Testis (tissue), 3 donors: ENCODE results near the gene OPCML. TPM values are rescaled to one million over a fixed set of nuclear protein-coding genes. Genes with fewer than 3 reads are reported as not detected.

ENCODE experiments used
- DNase-seq: peaks from one replicate; pipeline ENCODE4 v3.0.0-alpha.2; 2019
- H3K27ac ChIP-seq, 2 donors: fragments of 200-600 bp; sonication (generic); one replicate each; pipeline ENCODE4 v1.5.1; 2019
- H3K27me3 ChIP-seq: fragments of 200-600 bp; sonication (generic); one replicate; pipeline ENCODE4 v1.5.1; 2019
- H3K36me3 ChIP-seq: fragments of 200-600 bp; sonication (generic); one replicate; pipeline ENCODE4 v1.5.1; 2017; ENCODE audit warnings: low read depth; ENCODE audit errors: missing control alignments
- H3K4me1 ChIP-seq: fragments of 200-600 bp; sonication (generic); one replicate; pipeline ENCODE4 v1.5.1; 2019
- H3K4me3 ChIP-seq, 2 donors: fragments of 200-600 bp; sonication (generic); one replicate each; pipeline ENCODE4 v1.5.1; 2017 to 2019
- H3K9me3 ChIP-seq: fragments of 200-600 bp; sonication (generic); one replicate; pipeline ENCODE4 v1.5.1; 2017
- POLR2A ChIP-seq: fragments of 450-650 bp; IDR thresholded peaks from one replicate; pipeline ENCODE4 v1.6.1; 2017; ENCODE audit warnings: antibody characterized with exemption, mild to moderate bottlenecking, moderate library complexity
- WGBS, 2 donors: methylation state at CpG; one replicate each; pipeline ENCODE4 v1.1.5; 2018; 5-methylcytosine and 5-hydroxymethylcytosine counted together
- intact Hi-C: fragments of 100-400 bp; cut with DNase I; formaldehyde crosslinking; loops from one replicate; pipeline ENCODE4 v1.15.1; 2023; ENCODE audit warnings: low total_unique reads
- polyA plus RNA-seq: library from polyadenylated mRNA; stranded (reverse); fragments of 350-450 nt; fragmentation: Illumina TruSeq; extraction: RNeasy Lipid Tissue Mini Kit (QIAGEN cat#74804); gene quantifications from one replicate; pipeline ENCODE4 v1.2.3, GENCODE V29; 2014; ENCODE audit warnings: low read depth, low replicate concordance; ENCODE audit not compliant: insufficient read depth
- total RNA-seq, 2 donors: library from RNA; depleted of rRNA; stranded (reverse); fragments of >200 nt; gene quantifications; one replicate each; pipeline ENCODE4 v1.2.3, GENCODE V29; 2016
- TF ChIP-seq, protein P1 (sequence below), 3 experiments: fragments of 450-650 bp in 2 of 3; fragments of 200-600 bp in 1 of 3; sonication (generic) in 1 of 3; IDR thresholded peaks; one replicate each; pipeline ENCODE4 v1.5.1; 2016 to 2019; ENCODE audit warnings: antibody characterized with exemption in 3 of 3, mild to moderate bottlenecking in 2 of 3, moderate library complexity in 1 of 3

OPCML gene
- total and polyA plus RNA-seq, 3 donors from 2014 or later: 0.16 to 2.7 (median 0.62) TPM

DNA sequence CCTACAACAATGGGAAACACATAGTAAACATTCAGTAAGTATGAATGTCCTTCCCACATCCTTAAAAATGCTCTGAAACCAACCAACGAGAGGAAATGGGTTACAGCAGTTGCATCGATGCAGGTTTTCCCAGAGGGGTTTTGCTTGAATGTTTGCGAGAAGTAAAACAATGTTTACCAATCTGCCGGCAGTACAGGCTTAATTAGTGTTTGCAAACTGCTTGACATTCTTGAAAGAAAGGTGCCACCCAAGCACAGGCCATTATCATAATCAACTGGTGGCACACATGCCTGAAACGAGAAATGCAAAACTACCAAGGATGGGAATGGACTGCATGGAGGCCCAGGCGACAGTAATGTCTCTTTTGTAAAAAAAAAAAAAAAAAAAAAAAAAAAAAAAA lies 27.1 kb upstream of the OPCML start:
- intact Hi-C loops: no loop called here
- H3K27ac ChIP-seq: no peak overlapping the region
- H3K4me3 ChIP-seq: no peak overlapping the region
- H3K4me1 ChIP-seq: no peaks in the 10 kb centered on the region
- no peaks in the 10 kb centered on the region for H3K36me3 ChIP-seq
- 83 to 85% methylated on average over 6 of the region's 6 CpGs for WGBS, 2 donors
- no peaks in the 10 kb centered on the region for H3K27me3 ChIP-seq
- H3K9me3 ChIP-seq: no peaks in the 10 kb centered on the region
- TF ChIP-seq, protein P1, sequence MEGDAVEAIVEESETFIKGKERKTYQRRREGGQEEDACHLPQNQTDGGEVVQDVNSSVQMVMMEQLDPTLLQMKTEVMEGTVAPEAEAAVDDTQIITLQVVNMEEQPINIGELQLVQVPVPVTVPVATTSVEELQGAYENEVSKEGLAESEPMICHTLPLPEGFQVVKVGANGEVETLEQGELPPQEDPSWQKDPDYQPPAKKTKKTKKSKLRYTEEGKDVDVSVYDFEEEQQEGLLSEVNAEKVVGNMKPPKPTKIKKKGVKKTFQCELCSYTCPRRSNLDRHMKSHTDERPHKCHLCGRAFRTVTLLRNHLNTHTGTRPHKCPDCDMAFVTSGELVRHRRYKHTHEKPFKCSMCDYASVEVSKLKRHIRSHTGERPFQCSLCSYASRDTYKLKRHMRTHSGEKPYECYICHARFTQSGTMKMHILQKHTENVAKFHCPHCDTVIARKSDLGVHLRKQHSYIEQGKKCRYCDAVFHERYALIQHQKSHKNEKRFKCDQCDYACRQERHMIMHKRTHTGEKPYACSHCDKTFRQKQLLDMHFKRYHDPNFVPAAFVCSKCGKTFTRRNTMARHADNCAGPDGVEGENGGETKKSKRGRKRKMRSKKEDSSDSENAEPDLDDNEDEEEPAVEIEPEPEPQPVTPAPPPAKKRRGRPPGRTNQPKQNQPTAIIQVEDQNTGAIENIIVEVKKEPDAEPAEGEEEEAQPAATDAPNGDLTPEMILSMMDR (IDR thresholded peaks at IDR 0.05): no peak
- no peak for TF ChIP-seq POLR2A
- DNase-seq: no peak

DNA sequence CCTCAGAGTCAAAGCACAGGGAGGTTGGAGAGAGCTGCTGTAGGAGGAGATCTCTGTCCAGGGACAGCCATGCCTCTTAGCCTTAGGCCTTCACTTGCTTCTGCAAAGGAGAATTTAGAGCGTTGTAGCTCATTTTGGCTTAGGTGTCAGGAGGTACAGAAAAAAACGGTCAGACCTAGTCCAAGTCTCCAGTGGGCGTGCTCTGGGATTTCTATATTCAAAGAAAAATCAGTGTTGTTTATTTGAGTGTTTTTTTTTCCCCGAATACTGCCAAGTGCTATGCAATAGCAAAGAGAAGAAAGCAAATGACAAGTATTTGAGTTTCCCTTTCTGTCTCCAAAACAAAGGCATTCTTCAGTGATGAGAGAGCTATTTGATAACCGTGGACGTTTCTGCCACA lies 22.7 kb upstream of the OPCML start:
- Histone ChIP-seq H3K36me3 (no peaks in the 10 kb centered on the region), H3K27ac (no peak overlapping the region), H3K9me3 (no peaks in the 10 kb centered on the region), H3K4me3 (no peak overlapping the region), H3K4me1 (no peaks in the 10 kb centered on the region), H3K27me3 (no peaks in the 10 kb centered on the region)
- DNase-seq: no peak
- intact Hi-C loops: no loop called here
- 54 to 81% methylated on average over 6 of the region's 6 CpGs for WGBS, 2 donors
- TF ChIP-seq POLR2A: no peak
- TF ChIP-seq, protein P1 (IDR thresholded peaks at IDR 0.05): no peak

DNA sequence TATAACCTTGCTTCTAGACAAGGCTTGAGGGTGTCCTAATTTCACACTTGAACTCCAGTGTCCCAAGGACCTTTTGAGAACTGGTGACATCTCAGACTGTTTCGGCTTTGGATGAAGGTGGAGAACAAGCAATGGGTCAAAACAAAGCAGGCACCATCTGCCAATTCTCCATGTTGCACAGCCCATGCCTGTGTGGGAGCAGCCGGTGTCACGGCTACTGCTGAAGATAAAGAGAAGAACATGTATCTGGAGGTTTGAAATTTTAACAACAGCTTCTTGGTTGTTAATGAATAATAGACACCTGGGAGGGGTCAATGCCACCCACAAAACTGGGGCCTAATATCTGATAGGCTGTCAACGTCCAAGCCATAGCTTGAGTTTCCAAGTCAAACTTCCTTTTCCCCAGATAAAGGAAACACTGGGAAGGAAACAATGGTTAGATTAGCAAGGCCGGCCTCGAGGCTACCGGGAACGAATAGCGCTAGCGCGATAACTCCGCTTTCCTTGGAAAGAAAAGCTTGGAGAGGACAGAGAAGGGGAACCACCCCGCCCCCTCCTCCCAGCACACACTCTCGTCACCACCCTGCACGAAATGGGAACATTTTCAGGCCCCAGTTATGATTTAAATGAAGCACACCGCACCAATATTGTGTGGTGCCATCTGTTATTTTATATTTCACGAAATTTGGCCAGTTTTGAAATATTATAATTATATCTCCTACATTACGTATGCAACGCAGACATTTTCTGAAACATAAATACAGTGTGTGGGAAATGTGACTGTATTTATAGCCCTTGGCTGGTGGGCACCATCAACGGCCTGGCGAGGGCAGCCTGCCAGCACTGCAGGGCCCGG lies 21.8 kb upstream of the OPCML start:
- intact Hi-C loops: no loop called here
- Histone ChIP-seq H3K4me3 (no peak overlapping the region), H3K27ac (no peak overlapping the region), H3K27me3 (no peaks in the 10 kb centered on the region), H3K4me1 (no peaks in the 10 kb centered on the region), H3K36me3 (no peaks in the 10 kb centered on the region), H3K9me3 (no peaks in the 10 kb centered on the region)
- no peak for TF ChIP-seq POLR2A
- TF ChIP-seq, protein P1 (IDR thresholded peaks at IDR 0.05): no peak
- WGBS, 2 donors: 66 to 71% methylated on average over 22 of the region's 22 CpGs
- DNase-seq: no peak

DNA sequence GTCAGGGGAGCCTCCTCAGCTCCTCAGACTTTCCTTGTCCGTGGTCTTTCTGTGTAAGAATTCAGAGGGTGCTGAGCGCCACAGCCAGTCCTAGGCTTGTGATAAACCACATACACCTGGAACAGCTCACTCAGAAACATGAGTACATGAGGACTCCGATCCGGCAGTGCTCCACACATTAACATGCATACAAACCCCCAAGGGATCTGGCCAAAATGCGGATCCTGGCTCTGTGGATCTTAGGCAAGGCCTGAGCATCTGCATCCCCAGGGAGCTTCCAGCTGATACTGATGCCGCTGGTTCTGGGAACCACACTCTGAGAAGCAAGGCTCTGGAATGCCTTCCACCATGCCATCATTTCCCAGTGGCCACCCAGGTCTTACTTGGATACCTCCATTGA lies 20.6 kb upstream of the OPCML start:
- WGBS, 2 donors: 88 to 95% methylated on average over 6 of the region's 6 CpGs
- intact Hi-C loops: no loop called here
- H3K4me3 ChIP-seq: no peak overlapping the region
- H3K9me3 ChIP-seq: no peaks in the 10 kb centered on the region
- no peaks in the 10 kb centered on the region for H3K4me1 ChIP-seq
- H3K27me3 ChIP-seq: no peaks in the 10 kb centered on the region
- DNase-seq: no peak
- H3K27ac ChIP-seq: no peak overlapping the region
- no peak for TF ChIP-seq POLR2A
- TF ChIP-seq, protein P1 (IDR thresholded peaks at IDR 0.05): no peak
- no peaks in the 10 kb centered on the region for H3K36me3 ChIP-seq

DNA sequence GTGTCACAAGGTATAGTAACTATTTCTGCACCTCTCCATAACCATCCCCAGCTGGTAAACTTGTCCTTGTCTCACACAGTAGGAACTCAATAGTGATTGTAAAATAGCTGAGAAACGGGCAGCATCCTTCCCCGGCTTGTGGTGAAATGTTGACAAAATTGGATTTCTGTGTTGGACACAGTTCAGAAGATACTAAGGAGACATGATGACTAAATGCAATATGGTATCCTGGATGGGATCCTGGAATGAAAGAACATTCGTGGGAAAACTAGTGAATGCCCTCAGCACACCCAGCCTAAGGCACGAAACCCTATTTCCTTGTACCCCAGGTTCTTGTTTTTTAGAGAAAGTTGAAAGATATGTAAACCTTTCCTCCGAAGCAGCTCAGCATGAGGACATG lies 18.8 kb upstream of the OPCML start:
- H3K27ac ChIP-seq: no peak overlapping the region
- no peaks in the 10 kb centered on the region for H3K4me1 ChIP-seq
- no peak overlapping the region for H3K4me3 ChIP-seq
- H3K27me3 ChIP-seq: no peaks in the 10 kb centered on the region
- no peaks in the 10 kb centered on the region for H3K36me3 ChIP-seq
- no peak for DNase-seq
- intact Hi-C loops: no loop called here
- H3K9me3 ChIP-seq: no peaks in the 10 kb centered on the region
- WGBS, 2 donors: 88 to 93% methylated on average over 5 of the region's 5 CpGs
- TF ChIP-seq, protein P1 (IDR thresholded peaks at IDR 0.05): no peak
- no peak for TF ChIP-seq POLR2A
